Posterior vena cava (tissue), 2 donors: ENCODE data around the gene STRIP2. TPM values are rescaled to one million over a fixed set of nuclear protein-coding genes. Genes with fewer than 3 reads are reported as not detected.
"Not testable (repeated sequence)": the region's sequence is repeated elsewhere in the genome, so short reads cannot be mapped to it uniquely, and the experiment has no call there.

Experiments used
- DNase-seq: peaks from one replicate; pipeline ENCODE4 v3.0.0-alpha.2; 2020; ENCODE audit warnings: low spot score
- intact Hi-C, 2 donors: fragments of 100-400 bp; cut with DNase I; formaldehyde crosslinking; loops; one replicate each; pipeline versions ENCODE4 v1.14.1 to v1.14.2; 2022 to 2023
- total RNA-seq, 2 donors: library from RNA; stranded (reverse); fragmentation: NEBNext Ultra II Directional; extraction: Animal tissue kit (Norgen Biotek cat#: 25700); gene quantifications; one replicate each; pipeline ENCODE4 v1.2.1, GENCODE V29; 2021
- donor health status: DM: yes; HTN: yes; CAD: no.
- donor health status: DM: yes; HTN: yes; CAD: no.

The STRIP2 gene
- total RNA-seq, 2 donors from 2014 or later, result 0.28 to 0.33 TPM

- DNase-seq, intact Hi-C loops: not testable (repeated sequence)
Measured at GRCh38 chr7:129447445-129447844, 13.2 kb downstream of the STRIP2 start.

GRCh38 chr7:129448608-129449007 lies 14.4 kb downstream of the STRIP2 start:
- intact Hi-C loops, DNase-seq: not testable (repeated sequence)

- no peak for DNase-seq
- intact Hi-C loops, result no loop called here
Measured at GRCh38 chr7:129450295-129450694, 16.1 kb downstream of the STRIP2 start.

- DNase-seq, result no peak
- intact Hi-C loops, result no loop called here
Measured at GRCh38 chr7:129452589-129453231, 18.5 kb downstream of the STRIP2 start.

- intact Hi-C loops, result no loop called here
- DNase-seq, result no peak
Measured at GRCh38 chr7:129453510-129454248, 19.4 kb downstream of the STRIP2 start.

GRCh38 chr7:129454249-129454551 lies 20.0 kb downstream of the STRIP2 start:
- intact Hi-C loops, result no loop called here
- DNase-seq, result no peak

GRCh38 chr7:129456421-129456820 lies 22.2 kb downstream of the STRIP2 start:
- intact Hi-C loops, result no loop called here
- no peak for DNase-seq

- intact Hi-C loops, result no loop called here
- no peak for DNase-seq
Measured at GRCh38 chr7:129457101-129457500, 22.9 kb downstream of the STRIP2 start.

- intact Hi-C loops, result no loop called here
- no peak for DNase-seq
Measured at GRCh38 chr7:129458171-129458570, 23.9 kb downstream of the STRIP2 start.

GRCh38 chr7:129461809-129462208 lies 27.6 kb downstream of the STRIP2 start:
- intact Hi-C loops, result loop anchor here in 1 of 2 donors (10.0 kb wide), 2 partner anchors 87 to 247 kb away; no protein-coding TSS in a partner anchor
- no peak for DNase-seq

- DNase-seq, result no peak
- intact Hi-C loops, result loop anchor here in 1 of 2 donors (10.0 kb wide), 2 partner anchors 88 to 248 kb away; no protein-coding TSS in a partner anchor
Measured at GRCh38 chr7:129462420-129462819, 28.2 kb downstream of the STRIP2 start.

- no peak for DNase-seq
- intact Hi-C loops, result loop anchor here in 1 of 2 donors (10.0 kb wide), 2 partner anchors 89 to 249 kb away; no protein-coding TSS in a partner anchor
Measured at GRCh38 chr7:129464194-129464593, 30.0 kb downstream of the STRIP2 start.

- intact Hi-C loops, result loop anchor here (5.0 to 10.0 kb wide), 3 partner anchors 90 to 250 kb away; no protein-coding TSS in a partner anchor
- no peak for DNase-seq
Measured at GRCh38 chr7:129465080-129465479, 30.8 kb downstream of the STRIP2 start.

GRCh38 chr7:129466796-129467195 lies 32.6 kb downstream of the STRIP2 start:
- intact Hi-C loops, result loop anchor here (5.0 to 10.0 kb wide), 3 partner anchors 92 to 252 kb away; no protein-coding TSS in a partner anchor
- DNase-seq, result no peak

- no peak for DNase-seq
- intact Hi-C loops, result loop anchor here (5.0 to 10.0 kb wide), 3 partner anchors 93 to 253 kb away; no protein-coding TSS in a partner anchor
Measured at GRCh38 chr7:129468087-129468486, 33.9 kb downstream of the STRIP2 start.

- intact Hi-C loops, result loop anchor here (5.0 to 10.0 kb wide), 3 partner anchors 94 to 254 kb away; no protein-coding TSS in a partner anchor
- no peak for DNase-seq
Measured at GRCh38 chr7:129468547-129468946, 34.3 kb downstream of the STRIP2 start.

GRCh38 chr7:129469930-129470329 lies 35.7 kb downstream of the STRIP2 start:
- intact Hi-C loops, result loop anchor here (5.0 to 10.0 kb wide), 3 partner anchors 95 to 255 kb away; no protein-coding TSS in a partner anchor
- no peak for DNase-seq

GRCh38 chr7:129470411-129470810 lies 36.2 kb downstream of the STRIP2 start:
- no peak for DNase-seq
- intact Hi-C loops, result loop anchor here in 1 of 2 donors (10.0 kb wide), 1 partner anchor 256 kb away; no protein-coding TSS in a partner anchor

GRCh38 chr7:129471402-129471827 lies 37.2 kb downstream of the STRIP2 start:
- DNase-seq, result no peak
- intact Hi-C loops, result loop anchor here in 1 of 2 donors (10.0 kb wide), 1 partner anchor 257 kb away; no protein-coding TSS in a partner anchor

GRCh38 chr7:129475931-129476330 lies 41.7 kb downstream of the STRIP2 start:
- intact Hi-C loops, result loop anchor here in 1 of 2 donors (10.0 kb wide), 1 partner anchor 261 kb away; no protein-coding TSS in a partner anchor
- not testable (repeated sequence) for DNase-seq
